Islet of Langerhans (tissue), 1 donor: ENCODE data around the gene HOXA5.

Source experiments
- FAIRE-seq: peaks from one replicate; lab custom pipeline; 2011; peaks lifted over from hg19 to GRCh38; lab: Jason Lieb, UNC

Gene HOXA5

GRCh38 chr7:27105301-27106031 is 38.0 kb downstream of the HOXA5 start:
- no peak for FAIRE-seq

DNA sequence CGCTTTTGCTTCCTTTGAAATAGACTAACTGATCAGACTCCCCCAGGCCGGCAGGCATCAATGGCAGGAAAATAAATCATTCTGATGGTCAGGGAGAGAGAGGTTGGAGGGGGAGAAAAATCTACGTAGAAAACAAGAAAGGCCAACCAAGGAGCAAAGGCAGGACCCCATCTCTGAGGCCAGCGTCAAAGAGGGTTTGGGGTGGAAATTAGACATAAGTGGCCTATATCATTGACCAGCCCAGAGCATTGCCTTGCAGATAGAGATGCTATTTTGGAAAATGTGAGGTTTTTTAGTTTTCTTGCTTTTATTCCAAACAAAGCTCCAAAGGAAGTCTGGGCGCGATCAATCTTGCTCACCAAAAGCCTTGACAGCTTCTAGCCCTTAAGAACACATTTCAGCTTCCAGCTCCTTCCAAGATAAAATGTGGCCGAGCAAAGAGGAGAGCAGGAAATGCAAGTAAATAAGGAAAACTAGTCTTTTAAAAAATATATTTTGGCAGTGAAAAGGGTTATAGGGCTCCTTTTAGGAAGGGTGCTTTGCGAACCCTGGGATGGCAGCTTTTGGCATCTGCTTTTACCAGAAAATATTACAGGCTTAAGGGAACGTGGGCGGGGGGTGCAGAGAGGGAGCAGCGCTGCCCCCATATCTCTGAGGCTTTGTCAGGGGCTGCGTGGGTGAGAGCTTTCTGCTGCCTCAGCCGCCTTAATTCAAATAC is 39.0 kb downstream of the HOXA5 start:
- no peak for FAIRE-seq

DNA sequence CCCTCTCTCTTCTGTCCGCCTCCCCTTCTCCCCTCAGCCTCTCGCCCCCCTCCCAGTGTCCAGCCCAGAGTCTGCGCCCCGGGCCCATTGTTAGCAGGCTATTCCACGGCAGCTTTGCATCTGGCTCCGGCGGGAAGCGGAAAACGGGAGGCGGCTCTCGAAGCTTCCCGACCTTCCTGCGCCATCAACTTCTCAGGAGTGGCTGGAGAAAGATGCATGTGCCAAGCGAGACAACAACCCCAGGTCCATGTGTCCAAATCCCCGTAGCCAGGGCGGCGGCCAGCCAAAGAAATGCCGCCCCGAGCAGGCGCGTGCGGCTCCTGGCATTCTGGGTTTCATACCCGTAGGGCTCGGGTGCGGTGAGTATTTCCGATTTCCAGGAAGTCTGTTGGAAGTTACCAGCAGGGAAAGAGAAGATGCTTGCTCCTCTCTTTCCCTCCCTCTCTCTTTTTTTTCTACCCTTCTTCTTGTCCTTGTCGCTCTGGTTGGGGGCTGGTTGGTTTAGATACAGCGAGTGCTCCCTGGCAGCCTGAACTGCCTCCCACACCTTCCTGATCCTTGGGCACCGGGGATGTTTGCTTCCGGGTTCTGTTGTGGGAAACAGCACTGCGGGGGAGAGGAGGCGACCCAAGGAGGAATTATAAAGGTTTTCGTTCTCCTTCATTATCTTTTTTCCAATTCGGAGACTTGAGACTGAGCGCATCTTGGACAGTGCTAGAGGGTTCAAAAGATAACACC is 39.8 kb downstream of the HOXA5 start:
- no peak for FAIRE-seq

- FAIRE-seq, result no peak
These were observed 40.7 kb downstream of the HOXA5 start, which contains the start of gene HOXA2 for GRCh38 chr7:27102581-27103442. Gene HOXA2, minus strand, starts transcription at chr7:27102683. Its CDS starts 183 bp downstream, at chr7:27102500.

GRCh38 chr7:27101957-27102580 is 41.4 kb downstream of the HOXA5 start:
- no peak for FAIRE-seq

GRCh38 chr7:27101171-27101956 is 42.1 kb downstream of the HOXA5 start:
- FAIRE-seq, result no peak

DNA sequence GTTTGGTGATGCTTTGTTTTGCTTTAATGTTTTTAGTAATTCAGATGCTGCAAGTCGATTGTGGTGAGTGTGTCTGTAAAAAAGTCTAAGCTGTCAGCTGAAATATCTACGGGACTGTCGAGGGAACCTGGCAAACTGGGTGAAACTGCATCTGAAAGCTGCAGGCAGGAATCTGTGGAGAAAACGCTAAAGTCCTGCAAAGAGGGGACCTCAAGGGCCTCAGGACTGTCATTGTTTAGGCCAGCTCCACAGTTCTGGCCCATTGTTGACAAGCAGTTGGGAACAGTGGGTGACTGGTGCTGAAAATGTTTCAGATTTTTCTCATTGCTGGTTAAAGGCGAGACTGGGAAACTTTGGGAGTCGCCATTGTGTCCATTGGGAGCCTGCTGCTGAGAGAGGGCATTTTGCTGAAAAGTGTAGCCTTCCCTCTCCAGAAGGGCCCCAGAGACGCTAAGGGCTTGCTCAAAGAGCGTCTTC is 42.7 kb downstream of the HOXA5 start:
- FAIRE-seq, result no peak

GRCh38 chr7:27099453-27100370 is 43.8 kb downstream of the HOXA5 start:
- no peak for FAIRE-seq

DNA sequence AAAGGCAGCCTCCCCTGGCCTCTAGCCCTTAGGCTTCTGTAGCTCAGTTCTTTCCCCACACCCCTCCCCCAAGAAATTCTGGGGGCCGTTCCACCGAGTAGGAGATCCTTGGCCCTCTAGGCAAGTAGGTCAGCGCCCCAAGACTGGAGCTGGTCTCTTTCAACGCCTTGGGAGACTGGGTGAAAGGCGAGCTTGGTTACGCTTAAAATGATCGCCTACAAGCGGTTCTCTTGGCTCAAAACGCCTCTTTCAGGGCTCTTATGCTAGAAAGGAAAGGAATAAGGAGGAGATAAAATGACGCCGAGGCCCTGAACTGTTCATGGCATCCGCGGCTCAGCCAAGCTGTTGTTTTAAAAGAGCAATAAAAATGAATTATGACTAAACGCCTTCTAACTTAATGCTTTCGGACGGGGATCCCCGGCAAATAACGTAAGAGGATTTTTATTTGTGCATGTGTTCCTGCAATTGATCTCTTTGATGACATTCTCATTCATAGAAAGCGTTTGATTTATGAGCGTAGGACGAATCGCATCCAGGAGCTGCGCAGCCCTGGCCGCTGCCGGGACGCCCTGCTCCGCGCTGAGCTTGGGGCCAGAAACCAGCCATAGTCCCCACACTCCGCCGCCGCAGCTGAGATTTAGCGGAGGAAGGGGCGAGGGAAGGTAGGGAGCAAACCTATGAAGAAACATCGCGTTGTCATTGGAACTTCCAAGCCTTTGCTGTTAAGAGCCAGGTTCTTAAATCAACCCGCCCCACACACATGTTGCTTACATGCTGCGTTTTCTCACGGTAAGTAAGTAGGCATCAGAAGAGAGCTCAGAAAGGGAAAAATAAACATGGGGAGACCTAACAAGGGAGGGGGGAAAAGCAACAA is 44.7 kb downstream of the HOXA5 start:
- FAIRE-seq, result no peak

DNA sequence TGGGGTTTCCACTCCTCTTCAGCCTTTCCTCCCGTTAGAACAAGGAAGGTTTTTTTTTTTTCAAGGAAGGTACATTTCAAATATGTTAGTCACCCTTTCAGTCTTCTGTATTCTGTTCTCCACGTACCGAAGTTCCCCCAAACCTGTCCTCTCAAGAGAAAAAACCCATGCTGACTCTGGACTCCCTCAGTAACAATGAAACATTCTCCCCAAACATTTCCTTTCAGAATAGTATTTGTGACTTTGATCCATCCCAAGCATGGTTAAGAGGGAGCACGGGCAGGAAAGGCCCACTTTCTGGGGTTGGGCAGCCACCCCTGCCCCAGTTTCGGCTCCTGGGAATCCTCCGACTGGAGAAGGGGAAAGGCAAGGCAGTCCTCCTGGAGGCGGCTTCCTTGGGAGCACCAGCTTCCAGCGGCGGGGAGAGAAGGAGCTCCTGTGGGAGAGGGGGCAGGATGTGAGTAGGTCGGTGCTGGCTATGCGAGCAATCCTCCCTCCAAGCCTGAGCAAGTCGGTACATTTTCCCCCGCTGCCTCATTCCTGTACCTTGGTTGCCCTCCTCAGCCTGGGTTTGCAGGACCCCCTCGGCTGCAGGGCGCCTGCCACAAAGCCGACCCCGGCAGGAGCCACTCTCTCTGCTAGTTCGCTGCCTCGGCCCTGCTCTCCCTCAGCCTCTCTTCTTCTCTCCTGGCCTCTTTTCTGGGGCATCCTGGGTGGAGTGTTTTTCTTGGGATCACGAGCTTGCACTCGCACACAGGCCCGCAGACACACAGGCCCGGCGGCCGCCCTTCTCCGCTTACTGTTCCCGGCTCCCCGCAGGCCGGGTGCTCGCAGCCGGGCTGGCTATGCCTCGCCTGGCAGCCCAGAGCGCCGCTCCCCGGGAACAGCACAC is 45.5 kb downstream of the HOXA5 start:
- no peak for FAIRE-seq

- no peak for FAIRE-seq
These were observed 46.5 kb downstream of the HOXA5 start for GRCh38 chr7:27096768-27097514.

DNA sequence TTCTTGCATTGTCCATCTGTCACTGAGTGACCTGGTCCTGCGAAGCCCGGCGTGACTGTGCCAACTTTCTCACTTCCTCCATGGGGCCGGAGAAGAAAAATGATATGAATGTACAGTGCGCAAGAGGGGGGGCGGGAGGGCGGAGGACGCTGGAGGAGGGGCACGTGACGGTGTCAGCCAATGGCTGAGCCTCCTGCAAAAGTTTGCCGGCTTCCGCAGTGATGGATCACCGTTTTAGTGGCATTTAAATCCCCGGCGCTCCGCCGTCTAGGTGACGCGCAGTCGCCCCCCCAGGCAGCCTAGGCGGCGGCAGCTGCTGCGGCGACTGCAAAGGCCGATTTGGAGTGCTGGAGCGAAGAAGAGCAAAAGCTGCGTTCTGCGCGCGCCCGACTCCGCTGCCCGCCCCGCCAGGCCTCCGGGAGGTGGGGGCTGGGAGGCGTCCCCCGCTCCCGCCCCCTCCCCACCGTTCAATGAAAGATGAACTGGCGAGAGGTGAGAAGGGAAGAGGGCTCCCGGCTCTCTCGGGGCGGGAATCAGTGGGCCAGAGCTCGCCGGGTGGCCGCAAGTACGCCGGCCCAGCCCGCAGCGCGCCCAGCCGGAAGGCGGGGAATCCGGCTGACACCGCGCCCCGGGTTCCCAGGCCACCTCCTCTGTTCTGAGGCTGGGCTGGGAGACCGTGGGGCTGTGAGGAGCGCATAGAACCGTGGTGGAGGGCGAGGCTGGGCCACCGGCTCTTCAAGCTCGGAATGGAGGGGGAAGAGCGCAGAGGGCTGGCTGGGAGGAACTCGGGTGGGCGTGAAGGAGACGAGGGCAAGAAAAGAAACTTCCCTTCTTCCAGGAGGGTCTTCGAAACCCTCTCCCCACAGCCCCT is 47.3 kb downstream of the HOXA5 start, which contains the start of gene HOXA1:
TSS of gene HOXA1 (minus strand) at position 104 of the 871 bp plus-strand sequence. CDS start at position 16, 88 bp downstream.
- FAIRE-seq, result no peak

DNA sequence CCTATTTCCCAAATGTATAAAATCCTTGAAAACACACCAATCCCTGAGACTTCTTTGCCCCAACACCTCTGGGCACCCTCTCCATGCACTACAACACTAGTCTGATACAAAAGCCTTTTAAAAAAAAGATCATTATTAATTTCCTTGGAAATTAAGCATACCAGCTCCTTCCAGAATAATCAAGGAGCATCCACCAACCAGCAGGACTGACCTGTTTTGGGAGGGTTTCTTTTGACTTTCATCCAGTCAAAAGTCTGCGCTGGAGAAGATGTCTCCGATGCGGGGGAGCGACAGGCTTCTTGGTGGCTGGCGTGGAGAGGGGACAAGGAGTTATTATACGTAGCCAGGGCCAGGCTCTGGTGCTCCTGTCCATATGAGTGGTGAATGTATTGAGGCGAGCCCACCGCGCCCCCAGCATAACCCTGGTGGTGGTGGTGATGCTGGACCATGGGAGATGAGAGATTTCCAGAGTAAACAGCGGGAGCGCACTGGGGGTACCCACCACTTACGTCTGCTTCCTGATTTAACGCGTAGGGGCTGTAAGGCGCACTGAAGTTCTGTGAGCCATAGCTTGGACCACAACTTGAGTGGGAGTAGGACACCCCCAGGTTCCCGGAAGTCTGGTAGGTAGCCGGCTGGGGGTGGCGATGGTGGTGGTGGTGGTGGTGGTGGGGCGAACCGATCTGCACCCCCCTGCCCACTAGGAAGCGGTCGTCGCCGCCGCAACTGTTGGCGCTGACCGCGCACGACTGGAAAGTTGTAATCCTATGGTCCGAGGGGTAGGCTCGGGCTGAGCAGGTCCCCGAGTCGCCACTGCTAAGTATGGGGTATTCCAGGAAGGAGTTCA is 48.2 kb downstream of the HOXA5 start:
- no peak for FAIRE-seq

- FAIRE-seq, result no peak
These were observed 49.0 kb downstream of the HOXA5 start for GRCh38 chr7:27094304-27095049.
